GM21619 (cell line): ENCODE data around the gene NOX4.
"Not testable (repeated sequence)": the region's sequence is repeated elsewhere in the genome, so short reads cannot be mapped to it uniquely, and the experiment has no call there.

ENCODE experiments used
- ATAC-seq: cut with Tn5 transposase; IDR thresholded peaks from one replicate; pipeline ENCODE4 v1.9.1; 2021; ENCODE audit not compliant: unreplicated experiment

Gene NOX4

DNA sequence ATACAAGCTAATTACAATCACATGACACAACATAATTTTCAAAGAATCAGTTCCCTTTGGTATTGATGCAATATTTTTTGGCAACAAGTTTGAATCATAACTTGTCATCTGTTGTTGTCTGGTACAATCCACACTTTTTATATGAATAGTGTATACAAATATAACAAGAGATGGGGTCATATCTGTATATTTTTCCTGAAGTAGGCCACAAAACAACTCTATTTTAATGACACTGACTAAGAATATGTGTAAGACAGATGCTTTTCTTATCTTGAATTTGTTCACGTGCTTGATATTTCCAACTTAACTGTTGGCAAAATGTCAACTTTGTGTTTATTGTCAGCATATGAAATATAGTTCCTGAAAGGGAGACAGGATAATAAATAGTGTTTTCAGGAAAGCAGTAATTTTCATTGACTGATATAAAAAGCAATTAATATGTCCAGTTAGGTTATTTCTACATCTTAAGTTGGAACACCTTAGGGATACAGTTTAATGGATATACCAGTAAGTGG is 27.9 kb downstream of the NOX4 start:
- no peak for ATAC-seq

- ATAC-seq = no peak
Measured at GRCh38 chr11:89458716-89459115, 32.5 kb downstream of the NOX4 start.

- ATAC-seq = no peak
Measured at GRCh38 chr11:89457190-89457589, 34.0 kb downstream of the NOX4 start.

DNA sequence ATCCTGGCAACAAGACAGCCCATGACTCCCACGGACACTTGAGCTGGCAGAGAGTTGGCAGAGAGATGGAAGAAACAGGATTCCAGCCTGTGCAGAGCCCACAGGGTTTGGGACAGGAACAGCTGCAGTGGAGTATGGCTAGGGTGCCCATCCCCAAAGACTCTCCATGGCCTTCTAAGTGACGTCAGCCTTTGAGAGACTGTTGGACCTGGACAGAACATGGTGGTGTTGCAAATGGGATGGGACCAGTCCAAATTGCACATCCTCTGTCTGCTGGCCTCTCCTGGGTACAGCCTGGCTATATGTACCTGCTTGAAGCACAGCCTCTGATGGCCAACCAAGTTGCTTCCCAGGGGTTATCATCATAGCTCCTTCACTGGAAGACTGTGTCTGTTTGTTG is 34.5 kb downstream of the NOX4 start:
- ATAC-seq = no peak

- no peak for ATAC-seq
Measured at GRCh38 chr11:89452780-89453179, 38.4 kb downstream of the NOX4 start.

- ATAC-seq = no peak
Measured at GRCh38 chr11:89447845-89448244, 43.3 kb downstream of the NOX4 start.

DNA sequence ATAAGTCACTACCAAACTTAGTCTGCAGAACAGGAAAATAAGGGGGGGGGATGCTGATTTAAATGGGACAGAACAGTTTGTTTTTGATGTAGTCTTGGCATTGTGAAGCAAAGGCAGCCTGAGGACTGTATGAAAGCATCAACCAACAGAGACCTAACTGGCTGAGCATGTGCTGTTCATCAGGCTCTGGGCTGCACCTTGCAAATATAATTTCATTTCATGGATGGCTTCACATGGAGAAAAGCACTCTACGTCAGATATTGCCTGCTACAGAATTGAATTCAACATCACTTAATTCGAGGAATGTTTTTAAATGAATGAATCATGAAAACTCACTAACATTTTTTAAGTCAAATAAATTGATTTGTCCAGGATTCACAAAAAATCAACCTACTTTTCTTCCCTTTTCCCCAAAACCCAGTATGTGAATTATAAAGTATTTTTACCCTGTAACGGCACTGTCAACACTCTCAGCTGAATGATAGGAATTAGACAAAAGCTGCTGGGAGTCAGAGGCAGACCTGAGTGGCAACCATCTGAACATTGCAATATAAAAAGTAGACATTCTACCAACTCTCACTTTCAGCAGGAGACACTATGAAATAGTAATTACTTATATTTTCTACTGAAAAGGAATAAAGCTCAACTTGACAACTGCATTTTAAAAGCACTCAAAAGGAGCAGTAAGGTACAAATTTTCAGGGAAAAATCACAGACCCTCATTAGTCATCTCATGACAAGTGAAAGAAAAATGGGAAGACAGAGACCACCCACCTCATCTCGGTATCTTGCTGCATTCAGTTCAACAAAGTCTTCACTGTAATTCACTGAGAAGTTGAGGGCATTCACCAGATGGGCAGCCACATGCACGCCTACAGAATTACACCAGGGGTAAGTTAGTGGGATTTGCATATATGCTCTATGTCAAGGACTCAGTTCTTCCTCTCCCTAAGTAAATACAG is 47.5 kb downstream of the NOX4 start:
- ATAC-seq = no peak

DNA sequence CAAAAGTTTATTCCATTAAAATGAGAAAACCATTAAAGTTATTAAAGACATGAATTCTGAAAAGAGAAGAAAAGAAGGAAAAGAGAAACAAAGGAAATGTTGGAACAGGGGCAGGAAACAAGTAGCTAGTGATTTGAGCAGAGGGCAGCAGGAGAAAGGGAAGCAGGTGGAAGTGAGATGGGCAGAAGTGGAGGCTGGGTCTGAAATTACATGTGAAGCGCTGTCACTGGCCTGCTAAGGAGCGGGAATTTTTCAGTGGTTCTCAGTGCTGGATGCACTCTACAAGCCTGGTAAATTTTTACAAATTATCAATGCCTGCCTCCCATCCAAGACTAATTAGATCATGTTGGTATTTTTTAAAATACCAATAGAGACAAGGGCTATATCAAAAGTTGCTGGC is 48.4 kb downstream of the NOX4 start:
- ATAC-seq = no peak

DNA sequence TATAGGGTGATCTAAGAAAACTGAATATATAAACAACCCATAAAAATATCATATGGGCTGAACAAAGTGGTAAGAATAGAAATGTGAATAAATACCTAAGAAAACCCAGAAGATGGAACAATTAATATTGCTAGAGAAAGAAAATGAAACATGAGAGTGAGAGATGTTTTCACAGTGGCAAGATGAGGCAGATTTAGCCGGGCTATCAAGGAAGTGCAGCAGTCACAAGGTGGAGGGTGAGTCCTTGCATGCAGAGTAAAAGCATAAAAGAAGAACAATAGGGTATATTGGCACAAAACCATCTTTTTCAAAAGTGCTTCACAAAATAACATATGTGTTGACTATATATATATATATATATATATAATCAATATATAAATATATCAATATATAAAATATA is 49.6 kb downstream of the NOX4 start:
- no peak for ATAC-seq

- ATAC-seq = no peak
Measured at GRCh38 chr11:89437317-89437716, 53.9 kb downstream of the NOX4 start.

DNA sequence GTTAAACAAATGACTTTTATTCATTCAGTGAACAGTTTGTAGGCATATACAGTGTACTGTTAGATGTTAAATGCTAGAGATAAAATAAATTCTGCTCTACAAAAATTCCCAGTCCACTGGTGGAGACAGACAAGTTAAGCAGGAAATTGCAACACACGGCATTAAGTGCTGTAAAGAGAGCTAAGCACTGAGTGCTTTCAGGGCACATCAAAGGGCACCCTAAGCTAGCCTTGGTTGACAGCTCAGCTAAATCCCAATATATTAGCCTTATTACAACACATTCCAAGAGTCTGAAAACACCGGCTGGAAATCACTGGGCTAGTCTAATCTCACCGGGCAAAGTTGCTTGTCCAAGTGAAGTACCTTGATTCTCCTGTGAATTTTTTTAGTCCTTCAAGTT is 55.1 kb downstream of the NOX4 start:
- no peak for ATAC-seq

DNA sequence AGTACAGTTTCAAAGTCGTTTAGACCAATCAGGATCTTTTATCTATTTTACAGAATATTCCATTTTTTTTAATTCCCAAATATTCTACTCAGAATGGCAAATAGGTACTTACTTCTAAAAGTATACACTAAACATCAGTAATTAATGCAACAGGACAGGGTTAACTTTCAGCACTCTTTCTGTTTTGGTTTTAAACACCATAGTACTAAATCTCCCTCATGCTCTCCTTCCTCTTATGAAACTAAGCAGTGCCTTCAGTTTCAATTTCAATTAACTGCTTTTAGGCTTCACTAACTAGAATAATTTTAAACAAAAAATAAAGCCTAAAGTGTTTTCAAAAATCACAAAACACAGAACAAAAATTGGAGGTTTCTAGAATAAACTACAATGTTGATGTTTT is 57.9 kb downstream of the NOX4 start:
- ATAC-seq = no peak

GRCh38 chr11:89432182-89432581 is 59.0 kb downstream of the NOX4 start:
- ATAC-seq = not testable (repeated sequence)

DNA sequence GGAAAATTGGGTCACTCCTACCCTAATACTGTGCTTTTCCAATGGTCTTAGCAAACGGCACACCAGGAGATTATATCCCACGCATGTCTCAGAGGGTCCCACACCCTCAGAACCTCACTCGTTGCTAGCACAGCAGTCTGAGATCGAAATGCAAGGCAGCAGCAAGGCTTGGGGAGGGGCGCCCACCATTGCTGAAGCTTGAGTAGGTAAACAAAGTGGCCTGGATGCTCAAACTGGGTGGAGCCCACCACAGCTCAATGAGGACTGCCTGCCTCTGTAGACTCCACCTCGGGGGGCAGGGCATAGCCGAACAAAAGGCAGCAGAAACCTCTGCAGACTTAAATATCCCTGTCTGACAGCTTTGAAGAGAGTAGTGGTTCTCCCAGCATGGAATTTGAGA is 64.7 kb downstream of the NOX4 start:
- not testable (repeated sequence) for ATAC-seq

- no peak for ATAC-seq
Measured at GRCh38 chr11:89421718-89422117, 69.5 kb downstream of the NOX4 start.

- no peak for ATAC-seq
Measured at GRCh38 chr11:89420981-89421380, 70.2 kb downstream of the NOX4 start.

DNA sequence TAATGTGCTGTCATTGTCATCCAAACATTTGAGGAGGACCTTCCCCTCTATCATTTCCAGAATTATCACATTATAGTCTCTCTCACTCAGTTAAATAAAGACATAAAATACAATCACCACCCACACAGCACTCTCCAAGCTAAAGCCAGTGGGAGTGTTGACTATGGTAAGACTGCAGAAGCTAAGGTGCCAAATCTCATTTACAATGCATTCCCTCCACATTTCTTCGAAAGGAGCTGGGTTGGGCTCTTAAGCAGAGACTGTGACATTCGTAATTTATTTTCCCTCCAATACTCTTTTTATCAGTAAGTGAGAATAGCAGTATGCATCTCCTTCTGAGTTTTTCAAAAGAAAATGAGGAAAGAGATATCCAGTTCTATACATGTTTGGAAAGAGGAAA is 74.2 kb downstream of the NOX4 start:
- no peak for ATAC-seq

- ATAC-seq = not testable (repeated sequence)
Measured at GRCh38 chr11:89411112-89411511, 80.1 kb downstream of the NOX4 start.

DNA sequence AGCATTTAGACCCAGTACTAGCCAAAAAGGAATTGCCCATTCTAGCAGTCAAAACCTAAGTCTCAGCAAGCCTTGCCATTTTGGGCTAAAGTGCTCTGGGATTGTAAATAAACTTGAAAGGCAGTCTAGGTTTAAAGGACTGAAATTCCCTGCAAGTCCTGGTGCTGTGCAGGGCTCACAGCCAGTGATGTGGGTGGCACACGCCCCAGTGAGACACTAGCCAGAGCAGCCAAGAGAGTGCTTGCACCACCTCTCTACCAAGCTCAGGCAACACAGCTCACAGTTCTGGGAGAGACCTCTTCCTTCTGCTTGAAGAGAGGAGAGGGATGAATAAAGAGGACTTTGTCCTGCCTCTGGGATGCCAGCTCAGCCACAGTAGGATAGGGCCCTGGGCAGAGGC is 80.5 kb downstream of the NOX4 start:
- ATAC-seq = not testable (repeated sequence)

DNA sequence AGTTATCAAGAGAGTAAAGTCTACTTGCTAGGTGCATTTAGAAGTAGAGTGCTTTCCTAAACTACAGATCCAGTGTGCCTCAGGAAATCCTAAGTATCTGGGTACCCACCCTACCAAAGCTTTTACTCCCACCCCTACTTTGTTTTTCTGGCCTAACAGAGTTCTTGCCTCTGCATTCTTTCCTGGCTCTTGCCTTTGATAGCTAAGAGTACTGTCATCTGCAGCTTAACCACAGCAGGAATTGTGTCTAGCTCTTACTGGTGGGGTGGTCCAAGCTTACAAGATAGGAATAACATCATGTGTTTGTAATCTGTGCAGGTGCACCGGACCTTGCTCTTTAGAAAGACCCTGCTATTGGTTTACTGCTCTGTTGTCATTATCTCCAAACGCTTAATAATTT is 82.7 kb downstream of the NOX4 start:
- not testable (repeated sequence) for ATAC-seq

GRCh38 chr11:89405629-89406028 is 85.5 kb downstream of the NOX4 start:
- no peak for ATAC-seq

DNA sequence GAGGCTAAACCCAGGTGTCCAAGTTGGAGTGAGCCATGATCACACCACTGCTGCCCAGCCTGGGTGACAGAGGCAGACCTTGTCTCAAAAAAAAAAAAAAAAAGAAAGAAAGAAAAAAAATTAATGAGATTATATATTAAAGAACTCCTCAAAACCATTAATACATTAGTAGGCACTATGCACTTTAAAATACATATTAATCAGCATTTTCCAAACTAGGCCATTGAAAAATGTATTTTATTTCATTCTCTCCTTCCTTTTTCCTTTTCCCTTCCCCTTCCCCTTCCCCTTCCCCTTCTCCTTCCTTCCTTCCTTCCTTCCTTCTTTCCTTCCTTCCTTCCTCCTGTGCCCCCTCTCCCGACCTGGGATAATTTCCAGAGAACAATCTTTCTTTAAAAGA is 99.5 kb downstream of the NOX4 start:
- ATAC-seq = not testable (repeated sequence)

- not testable (repeated sequence) for ATAC-seq
Measured at GRCh38 chr11:89387501-89387900, 103.7 kb downstream of the NOX4 start.
